ENCODE measurements around the gene PDE11A.

DNA sequence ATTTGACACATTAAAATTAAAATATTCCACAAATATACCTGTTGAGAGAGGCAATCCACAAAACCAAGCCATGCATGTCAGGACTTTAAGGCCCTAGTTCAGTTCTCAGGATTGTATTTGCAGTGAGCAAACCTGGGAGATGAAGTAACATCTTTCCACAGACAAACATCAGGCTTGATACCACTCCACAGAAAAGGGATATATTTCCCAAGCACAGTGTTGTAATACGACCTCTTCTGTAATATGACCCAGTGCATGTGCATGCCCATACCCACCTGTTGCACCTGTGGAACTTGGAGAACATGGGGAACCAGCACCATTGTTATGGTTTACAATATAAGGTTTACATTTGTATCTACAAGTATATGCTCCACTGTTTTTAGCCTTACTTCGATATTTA lies 184.0 kb downstream of the PDE11A start:
- no peak for TF ChIP-seq ZFX (IDR thresholded peaks at IDR 0.05)
- TF ChIP-seq, protein P1, sequence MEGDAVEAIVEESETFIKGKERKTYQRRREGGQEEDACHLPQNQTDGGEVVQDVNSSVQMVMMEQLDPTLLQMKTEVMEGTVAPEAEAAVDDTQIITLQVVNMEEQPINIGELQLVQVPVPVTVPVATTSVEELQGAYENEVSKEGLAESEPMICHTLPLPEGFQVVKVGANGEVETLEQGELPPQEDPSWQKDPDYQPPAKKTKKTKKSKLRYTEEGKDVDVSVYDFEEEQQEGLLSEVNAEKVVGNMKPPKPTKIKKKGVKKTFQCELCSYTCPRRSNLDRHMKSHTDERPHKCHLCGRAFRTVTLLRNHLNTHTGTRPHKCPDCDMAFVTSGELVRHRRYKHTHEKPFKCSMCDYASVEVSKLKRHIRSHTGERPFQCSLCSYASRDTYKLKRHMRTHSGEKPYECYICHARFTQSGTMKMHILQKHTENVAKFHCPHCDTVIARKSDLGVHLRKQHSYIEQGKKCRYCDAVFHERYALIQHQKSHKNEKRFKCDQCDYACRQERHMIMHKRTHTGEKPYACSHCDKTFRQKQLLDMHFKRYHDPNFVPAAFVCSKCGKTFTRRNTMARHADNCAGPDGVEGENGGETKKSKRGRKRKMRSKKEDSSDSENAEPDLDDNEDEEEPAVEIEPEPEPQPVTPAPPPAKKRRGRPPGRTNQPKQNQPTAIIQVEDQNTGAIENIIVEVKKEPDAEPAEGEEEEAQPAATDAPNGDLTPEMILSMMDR (conservative IDR thresholded peaks at IDR 0.05): no peak

Measured in C4-2B (cell line).